ENCODE results near the gene TPSD1. TPM values are rescaled to one million over a fixed set of nuclear protein-coding genes. Genes with fewer than 3 reads are reported as not detected.

TPSD1 gene
- total RNA-seq, 1 donor from 2014 or later, result not detected

GRCh38 chr16:1208239-1208830, 47.5 kb upstream of the TPSD1 start:
- no peak overlapping the region for H3K4me3 Mint-ChIP-seq (ENCODE audit: unreplicated experiment)
- H3K9me3 ChIP-seq (ENCODE audit: insufficient read depth, low read depth, low read length), result no peaks in the 10 kb centered on the region
- H3K9ac ChIP-seq (ENCODE audit: low read length), result no peak overlapping the region
- H3K27me3 ChIP-seq (ENCODE audit: insufficient read depth, low read length), result no peaks in the 10 kb centered on the region
- no peak overlapping the region for H3K27ac Mint-ChIP-seq (ENCODE audit: unreplicated experiment)
- no peaks in the 10 kb centered on the region for H3K79me2 ChIP-seq (ENCODE audit: insufficient read depth, low read length)
- H3K4me1 Mint-ChIP-seq (ENCODE audit: low read depth, unreplicated experiment), result no peaks in the 10 kb centered on the region
- H3K27ac ChIP-seq (ENCODE audit: low read depth, low read length), result no peak overlapping the region
- TF ChIP-seq EZH2 (IDR thresholded peaks at IDR 0.05; ENCODE audit: insufficient read depth, low read length), result no peak
- no peak for TF ChIP-seq CTCF (IDR thresholded peaks at IDR 0.05; ENCODE audit: insufficient read depth, low read depth, low read length)
- peaks cover 8% of the 10 kb centered on the region for H3K36me3 Mint-ChIP-seq (ENCODE audit: low read depth, unreplicated experiment)
- no peak overlapping the region for H3K4me3 ChIP-seq (ENCODE audit: insufficient read depth, low read depth, low read length)
- H4K20me1 ChIP-seq (ENCODE audit: insufficient read depth, low read length), result no peaks in the 10 kb centered on the region
- DNase-seq (ENCODE audit: low read depth) (no peak), FAIRE-seq (no peak)
- H3K27me3 Mint-ChIP-seq (ENCODE audit: low read depth, unreplicated experiment), result peaks cover 5% of the 10 kb centered on the region
- no peak overlapping the region for H2AFZ ChIP-seq (ENCODE audit: low read depth, low read length)
- no peaks in the 10 kb centered on the region for H3K4me1 ChIP-seq (ENCODE audit: insufficient read depth, low read length)
- H3K36me3 ChIP-seq (ENCODE audit: insufficient read depth, low read length), result no peaks in the 10 kb centered on the region
- no peak overlapping the region for H3K4me2 ChIP-seq (ENCODE audit: low read length)
- H3K9me3 Mint-ChIP-seq (ENCODE audit: unreplicated experiment), result no peaks in the 10 kb centered on the region

GRCh38 chr16:1209081-1209480, 46.8 kb upstream of the TPSD1 start:
- H3K4me3 Mint-ChIP-seq (ENCODE audit: unreplicated experiment), result no peak overlapping the region
- H3K27me3 Mint-ChIP-seq (ENCODE audit: low read depth, unreplicated experiment), result peaks cover 5% of the 10 kb centered on the region
- peaks cover 10% of the 10 kb centered on the region for H3K36me3 Mint-ChIP-seq (ENCODE audit: low read depth, unreplicated experiment)
- H3K79me2 ChIP-seq (ENCODE audit: insufficient read depth, low read length), result no peaks in the 10 kb centered on the region
- H3K4me2 ChIP-seq (ENCODE audit: low read length), result no peak overlapping the region
- H3K9me3 ChIP-seq (ENCODE audit: insufficient read depth, low read depth, low read length), result no peaks in the 10 kb centered on the region
- H3K9ac ChIP-seq (ENCODE audit: low read length), result no peak overlapping the region
- no peaks in the 10 kb centered on the region for H3K4me1 Mint-ChIP-seq (ENCODE audit: low read depth, unreplicated experiment)
- DNase-seq (ENCODE audit: low read depth) (no peak), FAIRE-seq (no peak)
- H4K20me1 ChIP-seq (ENCODE audit: insufficient read depth, low read length), result no peaks in the 10 kb centered on the region
- no peaks in the 10 kb centered on the region for H3K9me3 Mint-ChIP-seq (ENCODE audit: unreplicated experiment)
- H3K27me3 ChIP-seq (ENCODE audit: insufficient read depth, low read length), result no peaks in the 10 kb centered on the region
- no peaks in the 10 kb centered on the region for H3K36me3 ChIP-seq (ENCODE audit: insufficient read depth, low read length)
- no peak overlapping the region for H2AFZ ChIP-seq (ENCODE audit: low read depth, low read length)
- no peak overlapping the region for H3K4me3 ChIP-seq (ENCODE audit: insufficient read depth, low read depth, low read length)
- TF ChIP-seq CTCF (IDR thresholded peaks at IDR 0.05; ENCODE audit: insufficient read depth, low read depth, low read length), result no peak
- no peak for TF ChIP-seq EZH2 (IDR thresholded peaks at IDR 0.05; ENCODE audit: insufficient read depth, low read length)
- H3K27ac ChIP-seq (ENCODE audit: low read depth, low read length), result no peak overlapping the region
- no peaks in the 10 kb centered on the region for H3K4me1 ChIP-seq (ENCODE audit: insufficient read depth, low read length)
- no peak overlapping the region for H3K27ac Mint-ChIP-seq (ENCODE audit: unreplicated experiment)

- H3K4me1 Mint-ChIP-seq (ENCODE audit: low read depth, unreplicated experiment), result no peaks in the 10 kb centered on the region
- H3K27ac ChIP-seq (ENCODE audit: low read depth, low read length), result no peak overlapping the region
- no peaks in the 10 kb centered on the region for H3K4me1 ChIP-seq (ENCODE audit: insufficient read depth, low read length)
- no peaks in the 10 kb centered on the region for H3K36me3 ChIP-seq (ENCODE audit: insufficient read depth, low read length)
- H3K27ac Mint-ChIP-seq (ENCODE audit: unreplicated experiment), result no peak overlapping the region
- FAIRE-seq (no peak), DNase-seq (ENCODE audit: low read depth) (no peak)
- no peak overlapping the region for H3K4me2 ChIP-seq (ENCODE audit: low read length)
- H3K79me2 ChIP-seq (ENCODE audit: insufficient read depth, low read length), result no peaks in the 10 kb centered on the region
- peaks cover 2% of the 10 kb centered on the region for H3K27me3 Mint-ChIP-seq (ENCODE audit: low read depth, unreplicated experiment)
- no peak overlapping the region for H3K4me3 ChIP-seq (ENCODE audit: insufficient read depth, low read depth, low read length)
- H4K20me1 ChIP-seq (ENCODE audit: insufficient read depth, low read length), result no peaks in the 10 kb centered on the region
- TF ChIP-seq EZH2 (IDR thresholded peaks at IDR 0.05; ENCODE audit: insufficient read depth, low read length) (no peak), CTCF (IDR thresholded peaks at IDR 0.05; ENCODE audit: insufficient read depth, low read depth, low read length) (no peak)
- H3K9ac ChIP-seq (ENCODE audit: low read length), result no peak overlapping the region
- no peaks in the 10 kb centered on the region for H3K27me3 ChIP-seq (ENCODE audit: insufficient read depth, low read length)
- peaks cover 7% of the 10 kb centered on the region for H3K36me3 Mint-ChIP-seq (ENCODE audit: low read depth, unreplicated experiment)
- H3K9me3 Mint-ChIP-seq (ENCODE audit: unreplicated experiment), result no peaks in the 10 kb centered on the region
- H2AFZ ChIP-seq (ENCODE audit: low read depth, low read length), result no peak overlapping the region
- no peak overlapping the region for H3K4me3 Mint-ChIP-seq (ENCODE audit: unreplicated experiment)
- no peaks in the 10 kb centered on the region for H3K9me3 ChIP-seq (ENCODE audit: insufficient read depth, low read depth, low read length)
Measured at GRCh38 chr16:1210461-1210860, 45.4 kb upstream of the TPSD1 start.

Measured in astrocyte (in vitro differentiated cells and primary cell).